Osteocyte (in vitro differentiated cells): Measurements from ENCODE around the gene PARN. TPM values are rescaled to one million over a fixed set of nuclear protein-coding genes. Genes with fewer than 3 reads are reported as not detected.
A peak's percentile ranks its signal among the peaks of the same experiment; 100 is the strongest.

Experiments
- DNase-seq: peaks from one replicate; pipeline ENCODE4 v3.0.0; 2021; ENCODE audit warnings: mixed read lengths; ENCODE audit not compliant: unreplicated experiment; ENCODE audit errors: extremely low spot score
- H3K27ac Mint-ChIP-seq: one replicate; pipeline ENCODE4 v1.8.0; 2021; ENCODE audit warnings: mild to moderate bottlenecking, mixed read lengths; ENCODE audit not compliant: unreplicated experiment
- H3K27me3 Mint-ChIP-seq: one replicate; pipeline ENCODE4 v1.8.0; 2021; ENCODE audit warnings: mixed read lengths; ENCODE audit not compliant: unreplicated experiment
- H3K36me3 Mint-ChIP-seq: one replicate; pipeline ENCODE4 v1.8.0; 2021; ENCODE audit warnings: mixed read lengths; ENCODE audit not compliant: unreplicated experiment
- H3K4me1 Mint-ChIP-seq: one replicate; pipeline ENCODE4 v1.8.0; 2021; ENCODE audit warnings: mixed read lengths; ENCODE audit not compliant: unreplicated experiment
- H3K4me3 Mint-ChIP-seq: one replicate; pipeline ENCODE4 v1.8.0; 2021; ENCODE audit warnings: mild to moderate bottlenecking, moderate library complexity, mixed read lengths; ENCODE audit not compliant: unreplicated experiment
- H3K9me3 Mint-ChIP-seq: one replicate; pipeline ENCODE4 v1.8.0; 2021; ENCODE audit warnings: mixed read lengths; ENCODE audit not compliant: unreplicated experiment
- CTCF ChIP-seq: fragments of 200-600 bp; sonication (generic); IDR thresholded peaks from 2 replicates; pipeline ENCODE4 v1.5.0; 2021; ENCODE audit warnings: antibody characterized with exemption, mild to moderate bottlenecking, moderate library complexity
- total RNA-seq: library from RNA; stranded (reverse); gene quantifications from 2 replicates; pipeline ENCODE4 v1.2.1, GENCODE V29; 2021

The PARN gene
- total RNA-seq, 1 donor from 2014 or later = 34.2 TPM

DNA sequence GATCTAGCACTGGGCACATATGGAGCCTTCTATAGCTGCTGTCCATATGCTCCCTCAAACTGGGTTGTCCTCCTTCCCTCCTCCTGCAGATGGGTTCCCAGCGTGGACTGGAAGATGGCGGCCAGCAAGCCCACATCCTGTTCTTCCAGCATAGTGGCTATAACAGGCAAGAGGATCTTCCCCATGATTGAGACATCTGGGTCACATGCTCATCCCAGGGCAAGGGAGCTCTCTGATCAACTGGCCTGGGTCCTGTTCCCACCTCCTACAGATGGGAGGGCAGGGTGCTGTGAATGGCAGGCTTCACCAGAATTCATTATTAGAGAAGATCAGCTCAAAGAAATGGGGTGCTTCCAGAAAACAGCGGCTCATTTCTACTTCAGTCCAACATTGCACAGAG, 210.2 kb downstream of the PARN start:
- no peak for DNase-seq
- Mint-ChIP-seq H3K36me3 (peaks cover 5% of the 10 kb centered on the region), H3K4me3 (no peak overlapping the region), H3K4me1 (peaks cover 11% of the 10 kb centered on the region), H3K27me3 (no peaks in the 10 kb centered on the region), H3K27ac (no peak overlapping the region), H3K9me3 (no peaks in the 10 kb centered on the region)
- no peak for TF ChIP-seq CTCF

DNA sequence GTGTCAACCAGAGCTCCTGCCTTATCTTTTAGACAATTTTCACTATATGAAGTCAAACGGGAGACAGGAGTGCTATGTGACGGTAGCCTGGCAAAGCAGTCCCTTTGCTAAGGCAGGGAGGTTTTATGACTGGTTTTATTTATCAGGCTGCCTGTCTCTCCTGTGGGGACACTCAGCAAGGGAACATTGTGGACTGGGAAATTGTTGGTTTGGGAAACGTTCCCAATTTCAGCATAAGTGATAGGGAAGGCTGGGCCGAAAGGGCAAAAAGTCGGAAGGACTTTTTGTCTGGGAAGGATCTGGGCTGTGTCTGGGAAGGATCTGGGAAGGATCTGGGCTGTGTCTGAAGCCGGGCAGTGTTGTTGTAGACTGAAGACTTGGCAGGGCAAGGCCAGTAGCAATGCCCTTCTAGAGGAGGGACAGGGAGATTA, 211.2 kb downstream of the PARN start:
- no peaks in the 10 kb centered on the region for H3K27me3 Mint-ChIP-seq
- no peaks in the 10 kb centered on the region for H3K9me3 Mint-ChIP-seq
- TF ChIP-seq CTCF = no peak
- no peak overlapping the region for H3K4me3 Mint-ChIP-seq
- peaks cover 11% of the 10 kb centered on the region for H3K4me1 Mint-ChIP-seq
- no peak for DNase-seq
- peaks cover 5% of the 10 kb centered on the region for H3K36me3 Mint-ChIP-seq
- H3K27ac Mint-ChIP-seq = no peak overlapping the region

- Mint-ChIP-seq H3K27ac (no peak overlapping the region), H3K27me3 (no peaks in the 10 kb centered on the region), H3K9me3 (no peaks in the 10 kb centered on the region), H3K4me3 (no peak overlapping the region), H3K36me3 (no peaks in the 10 kb centered on the region), H3K4me1 (peaks cover 6% of the 10 kb centered on the region)
- DNase-seq = no peak
- TF ChIP-seq CTCF = no peak
These were observed 213.9 kb downstream of the PARN start for GRCh38 chr16:14416184-14416583.

- TF ChIP-seq CTCF = no peak
- Mint-ChIP-seq H3K27me3 (no peaks in the 10 kb centered on the region), H3K4me1 (peaks cover 7% of the 10 kb centered on the region), H3K9me3 (no peaks in the 10 kb centered on the region), H3K36me3 (no peaks in the 10 kb centered on the region), H3K27ac (no peak overlapping the region), H3K4me3 (no peak overlapping the region)
- no peak for DNase-seq
These were observed 214.8 kb downstream of the PARN start for GRCh38 chr16:14415291-14415690.

GRCh38 chr16:14409563-14409962, 220.5 kb downstream of the PARN start:
- Mint-ChIP-seq H3K27ac (peak overlapping the region; percentile 57), H3K4me3 (no peak overlapping the region), H3K9me3 (no peaks in the 10 kb centered on the region), H3K36me3 (no peaks in the 10 kb centered on the region), H3K4me1 (peaks cover 14% of the 10 kb centered on the region), H3K27me3 (no peaks in the 10 kb centered on the region)
- DNase-seq = no peak
- TF ChIP-seq CTCF = no peak
